Activated naive CD8-positive, alpha-beta T cell treated with anti-CD3 and anti-CD28 coated beads, Interleukin-2, amount 10 ng/mL, durations not matched to agents 7 days and 5 days (primary cell): ENCODE data around the gene MAP1LC3B2. TPM values are rescaled to one million over a fixed set of nuclear protein-coding genes. Genes with fewer than 3 reads are reported as not detected.

ENCODE experiments used
- ATAC-seq: fragments of 150-1000 bp; cut with Tn5 transposase; one replicate; pipeline ENCODE4 v1.10.0; 2021; ENCODE audit warnings: low read depth, moderate library complexity
- POLR2A ChIA-PET: fragments of 350-600 bp; sonication (Branson Sonifier 250); formaldehyde crosslinking; loops from one replicate; lab custom pipeline; 2021; ENCODE audit warnings: antibody characterized with exemption; lab: Charles Lee
- DNase-seq: peaks from one replicate; pipeline ENCODE4 v3.0.0; 2021
- H3K27ac Mint-ChIP-seq: one replicate; pipeline ENCODE4 v1.8.0; 2022; ENCODE audit warnings: mild to moderate bottlenecking, mixed read lengths
- H3K27me3 Mint-ChIP-seq: one replicate; pipeline ENCODE4 v1.8.0; 2022; ENCODE audit warnings: mild to moderate bottlenecking, moderate library complexity, mixed read lengths
- H3K36me3 Mint-ChIP-seq: one replicate; pipeline ENCODE4 v1.8.0; 2021; ENCODE audit warnings: mild to moderate bottlenecking, mixed read lengths
- H3K4me1 Mint-ChIP-seq: one replicate; pipeline ENCODE4 v1.8.0; 2021; ENCODE audit warnings: mixed read lengths
- H3K4me3 Mint-ChIP-seq: one replicate; pipeline ENCODE4 v1.8.0; 2022; ENCODE audit warnings: mild to moderate bottlenecking, moderate library complexity, mixed read lengths
- H3K9me3 Mint-ChIP-seq: one replicate; pipeline ENCODE4 v1.8.0; 2021; ENCODE audit warnings: mixed read lengths
- total RNA-seq, 2 experiments: library from RNA; stranded (reverse); gene quantifications; one replicate each; pipeline ENCODE4 v1.2.3, GENCODE V29; 2021

MAP1LC3B2 gene
- total RNA-seq, 2 experiments from 2014 or later = 0.85 to 0.89 TPM

DNA sequence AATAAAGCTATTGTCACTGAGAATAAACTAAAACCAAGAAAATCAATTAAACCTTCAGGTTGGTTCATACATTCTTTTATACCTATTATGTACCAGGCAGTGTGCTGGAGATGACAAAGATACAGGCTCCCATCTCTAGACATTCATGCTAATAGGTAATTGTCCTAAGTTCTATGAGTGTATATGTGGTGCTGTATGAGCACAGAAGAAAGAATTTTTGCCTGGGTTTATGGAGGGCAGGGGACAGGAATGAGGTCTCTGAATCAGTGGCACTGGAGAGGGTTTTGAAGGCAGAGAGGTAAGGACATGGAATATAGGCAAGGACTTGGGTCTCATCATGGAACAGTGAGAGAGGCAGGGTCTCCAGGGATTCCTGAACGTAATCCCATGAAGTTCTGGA is 38.7 kb downstream of the MAP1LC3B2 start:
- Mint-ChIP-seq H3K4me3 (no peak overlapping the region), H3K27me3 (no peaks in the 10 kb centered on the region), H3K4me1 (peaks cover 39% of the 10 kb centered on the region), H3K27ac (no peak overlapping the region), H3K9me3 (peaks cover 5% of the 10 kb centered on the region), H3K36me3 (peaks cover 7% of the 10 kb centered on the region)
- DNase-seq (no peak), ATAC-seq (no peak)
- POLR2A ChIA-PET = no interaction called here

GRCh38 chr12:116598311-116599284 is 39.4 kb downstream of the MAP1LC3B2 start:
- no peak for ATAC-seq
- H3K4me3 Mint-ChIP-seq = no peak overlapping the region
- POLR2A ChIA-PET = interaction anchor here (1.0 kb wide), 1 partner anchor 39 kb away, joined by 5 read pairs; the partner anchor contains the start of gene MAP1LC3B2
- H3K27ac Mint-ChIP-seq = no peak overlapping the region
- H3K4me1 Mint-ChIP-seq = peaks cover 39% of the 10 kb centered on the region
- H3K9me3 Mint-ChIP-seq = peaks cover 5% of the 10 kb centered on the region
- DNase-seq = no peak
- no peaks in the 10 kb centered on the region for H3K27me3 Mint-ChIP-seq
- peaks cover 7% of the 10 kb centered on the region for H3K36me3 Mint-ChIP-seq

DNA sequence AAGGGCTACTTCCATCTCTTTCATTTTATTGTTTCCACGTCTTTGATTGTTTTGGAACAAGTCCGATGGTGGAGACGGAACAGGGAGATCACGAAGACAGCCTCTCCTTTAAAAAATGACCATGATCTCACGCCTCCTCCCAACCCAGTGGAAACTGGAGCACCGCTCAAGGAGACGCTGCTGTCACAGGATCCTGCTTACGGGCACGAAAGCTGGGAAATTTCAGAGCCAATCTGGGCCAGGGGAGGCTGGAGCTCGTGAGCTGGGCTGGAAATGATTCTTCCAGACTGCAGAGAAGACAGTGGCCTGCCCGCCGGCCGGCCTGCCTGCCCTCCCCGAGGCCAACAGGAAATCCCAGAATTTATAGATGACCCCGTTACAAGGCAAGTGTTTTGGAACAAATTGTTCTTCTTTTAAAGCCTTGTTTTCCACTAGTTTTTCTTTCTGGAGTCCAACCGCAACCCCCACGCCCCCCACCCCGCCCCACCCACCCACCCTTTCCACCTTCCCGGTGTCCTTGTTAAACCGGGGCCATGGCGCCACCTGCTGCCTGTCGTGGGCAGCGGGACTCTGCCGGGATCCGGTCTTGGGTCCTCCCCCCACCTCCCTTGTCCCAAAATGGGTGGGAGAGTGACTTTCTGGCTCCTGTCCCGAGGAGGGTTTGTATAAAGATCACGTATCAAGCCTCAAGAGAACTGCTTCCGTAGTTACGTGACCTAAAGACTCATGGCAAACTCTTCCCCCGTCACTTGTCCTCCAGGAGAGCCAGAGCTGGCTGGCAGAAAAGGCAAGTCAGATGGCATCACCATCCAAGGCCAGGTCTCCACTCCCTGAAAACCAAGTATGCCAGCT is 40.3 kb downstream of the MAP1LC3B2 start:
- Mint-ChIP-seq H3K27me3 (no peaks in the 10 kb centered on the region), H3K9me3 (peaks cover 5% of the 10 kb centered on the region), H3K36me3 (peaks cover 7% of the 10 kb centered on the region), H3K4me3 (no peak overlapping the region), H3K27ac (no peak overlapping the region), H3K4me1 (peaks cover 32% of the 10 kb centered on the region)
- ATAC-seq (no peak), DNase-seq (peak; percentile 74)
- POLR2A ChIA-PET = interaction anchor here (1.0 kb wide), 1 partner anchor 40 kb away, joined by 5 read pairs; the partner anchor contains the start of gene MAP1LC3B2

GRCh38 chr12:116600959-116601918 is 42.1 kb downstream of the MAP1LC3B2 start:
- no peaks in the 10 kb centered on the region for H3K36me3 Mint-ChIP-seq
- H3K27me3 Mint-ChIP-seq = peaks cover 2% of the 10 kb centered on the region
- POLR2A ChIA-PET = interaction anchor here (0.7 to 1.4 kb wide), 2 partner anchors 275 to 323 kb away, joined by 3 read pairs; partner anchors contain the start of gene MED13L
- peaks cover 27% of the 10 kb centered on the region for H3K4me1 Mint-ChIP-seq
- no peak for ATAC-seq
- H3K27ac Mint-ChIP-seq = no peak overlapping the region
- H3K4me3 Mint-ChIP-seq = no peak overlapping the region
- DNase-seq = no peak
- H3K9me3 Mint-ChIP-seq = no peaks in the 10 kb centered on the region

DNA sequence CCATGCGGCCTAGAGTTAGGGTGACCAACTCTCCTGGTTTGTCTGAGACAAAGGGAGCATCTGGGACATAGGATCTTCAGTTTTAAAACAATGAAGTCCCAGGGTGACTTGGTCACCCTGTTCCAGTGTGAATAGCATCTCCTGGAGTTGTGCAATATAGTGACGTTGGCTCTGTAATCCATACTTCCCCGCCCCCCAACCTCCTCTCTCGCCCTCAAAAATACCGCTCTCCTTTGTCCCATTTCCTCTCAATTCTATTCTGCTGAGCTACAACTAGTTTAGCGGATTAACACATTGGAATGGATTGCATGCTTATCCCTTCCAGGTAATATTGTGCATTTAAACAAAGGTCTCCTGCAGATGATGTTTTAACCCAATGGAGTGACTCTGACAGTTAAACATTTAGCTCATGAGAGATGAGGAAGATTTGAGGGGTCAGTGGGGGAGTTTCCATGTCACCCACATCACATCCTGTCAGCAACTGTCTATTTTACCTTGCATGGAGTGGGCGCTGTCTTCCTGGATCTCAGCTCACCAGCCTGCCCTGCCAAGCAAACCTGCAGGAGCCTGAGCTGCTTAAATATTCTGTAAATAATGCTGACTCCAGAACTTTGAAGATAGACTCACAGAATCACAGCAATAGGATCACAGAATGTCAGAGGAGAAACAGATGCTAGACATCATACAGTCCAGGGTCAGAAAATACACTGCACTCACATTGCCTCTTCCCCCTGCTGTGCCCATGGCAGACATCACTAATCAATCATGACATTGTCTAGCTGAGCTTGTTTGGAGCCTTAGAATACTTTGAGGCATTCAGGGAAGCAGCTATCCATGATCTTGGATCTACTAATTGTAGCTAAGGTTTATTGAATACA is 43.0 kb downstream of the MAP1LC3B2 start:
- DNase-seq (no peak), ATAC-seq (no peak)
- peaks cover 27% of the 10 kb centered on the region for H3K4me1 Mint-ChIP-seq
- H3K27ac Mint-ChIP-seq = no peak overlapping the region
- no peaks in the 10 kb centered on the region for H3K36me3 Mint-ChIP-seq
- no peaks in the 10 kb centered on the region for H3K9me3 Mint-ChIP-seq
- POLR2A ChIA-PET = interaction anchor here (0.7 to 1.4 kb wide), 2 partner anchors 276 to 324 kb away, joined by 3 read pairs; partner anchors contain the start of gene MED13L
- H3K4me3 Mint-ChIP-seq = no peak overlapping the region
- H3K27me3 Mint-ChIP-seq = peaks cover 2% of the 10 kb centered on the region

DNA sequence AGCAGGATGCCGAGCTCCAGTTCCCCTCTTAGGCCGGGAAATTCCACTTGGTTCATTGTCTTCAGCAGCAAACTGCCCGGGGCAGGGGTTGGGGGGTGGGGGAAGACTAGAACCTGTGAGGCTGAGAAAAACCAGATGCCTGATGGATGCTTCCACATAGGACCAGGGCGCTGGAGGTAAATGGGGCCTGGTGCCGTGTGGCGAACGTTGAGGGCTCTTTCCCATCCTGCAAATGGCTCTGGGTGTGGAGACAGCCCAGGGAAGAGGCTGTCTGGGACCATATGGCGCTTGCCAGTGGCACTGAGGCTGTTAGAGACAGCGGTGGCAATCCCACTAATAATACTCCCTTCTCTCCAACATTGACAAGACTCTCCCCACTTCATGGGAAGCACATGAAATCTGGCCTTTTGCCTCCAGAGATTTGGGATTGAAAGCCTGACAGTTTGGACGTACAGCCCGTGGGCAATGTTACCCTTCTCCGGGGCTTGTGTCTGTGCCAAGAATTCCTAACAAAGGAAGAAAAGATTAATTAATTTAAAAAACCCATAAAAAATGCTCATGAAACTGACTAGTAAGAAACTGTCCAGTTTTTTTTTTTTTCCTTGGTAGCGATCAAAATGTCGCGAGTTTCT is 44.5 kb downstream of the MAP1LC3B2 start:
- peaks cover 20% of the 10 kb centered on the region for H3K4me1 Mint-ChIP-seq
- ATAC-seq = no peak
- H3K4me3 Mint-ChIP-seq = no peak overlapping the region
- no peaks in the 10 kb centered on the region for H3K36me3 Mint-ChIP-seq
- H3K9me3 Mint-ChIP-seq = no peaks in the 10 kb centered on the region
- H3K27me3 Mint-ChIP-seq = peaks cover 2% of the 10 kb centered on the region
- POLR2A ChIA-PET = no interaction called here
- no peak for DNase-seq
- H3K27ac Mint-ChIP-seq = no peak overlapping the region

DNA sequence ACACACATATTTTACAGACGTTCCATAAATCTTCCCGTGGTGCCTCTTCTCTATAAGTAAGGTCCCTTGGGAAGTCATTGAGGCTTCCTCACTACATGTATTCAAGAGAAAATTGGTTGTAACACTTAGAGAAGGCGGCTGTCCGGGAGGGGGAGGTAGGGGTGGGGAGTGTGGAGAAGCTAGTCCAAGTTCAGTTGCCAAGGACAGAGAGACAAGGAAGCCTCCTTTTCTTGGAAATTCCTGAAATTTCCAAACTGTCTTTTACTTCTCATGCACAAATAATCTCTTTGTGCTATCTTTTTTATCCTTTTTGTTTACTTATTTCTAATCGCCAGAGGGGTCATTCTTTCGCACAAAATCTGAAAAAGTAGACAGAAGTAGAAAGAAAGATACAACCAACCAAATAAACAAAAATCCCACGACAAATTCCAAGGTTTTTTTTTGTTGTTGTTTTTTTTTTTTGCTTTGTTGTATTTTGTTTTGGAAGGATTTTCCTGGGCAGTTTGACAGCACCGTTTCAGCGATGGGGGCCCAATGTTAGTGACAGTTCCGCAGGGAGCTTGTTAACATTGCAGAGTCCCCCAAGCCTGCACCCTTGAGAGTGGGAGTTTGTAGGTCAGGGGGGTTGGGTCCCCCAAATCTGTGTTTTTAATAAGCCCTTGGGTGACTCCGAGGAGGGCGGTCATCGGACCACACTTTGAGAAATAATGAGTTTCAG is 45.2 kb downstream of the MAP1LC3B2 start:
- Mint-ChIP-seq H3K27me3 (peaks cover 2% of the 10 kb centered on the region), H3K36me3 (no peaks in the 10 kb centered on the region), H3K27ac (no peak overlapping the region), H3K4me3 (no peak overlapping the region), H3K9me3 (no peaks in the 10 kb centered on the region), H3K4me1 (peaks cover 17% of the 10 kb centered on the region)
- ATAC-seq (no peak), DNase-seq (no peak)
- POLR2A ChIA-PET = no interaction called here

- Mint-ChIP-seq H3K9me3 (no peaks in the 10 kb centered on the region), H3K36me3 (no peaks in the 10 kb centered on the region), H3K27me3 (peaks cover 2% of the 10 kb centered on the region), H3K27ac (no peak overlapping the region), H3K4me3 (no peak overlapping the region), H3K4me1 (peaks cover 13% of the 10 kb centered on the region)
- POLR2A ChIA-PET = no interaction called here
- DNase-seq = no peak
- no peak for ATAC-seq
Observed at GRCh38 chr12:116604951-116605641, 45.9 kb downstream of the MAP1LC3B2 start.

GRCh38 chr12:116606397-116606796 is 47.2 kb downstream of the MAP1LC3B2 start:
- no peak for DNase-seq
- Mint-ChIP-seq H3K4me3 (no peak overlapping the region), H3K36me3 (no peaks in the 10 kb centered on the region), H3K4me1 (peaks cover 15% of the 10 kb centered on the region), H3K27ac (no peak overlapping the region), H3K9me3 (no peaks in the 10 kb centered on the region), H3K27me3 (peaks cover 2% of the 10 kb centered on the region)
- ATAC-seq = no peak
- POLR2A ChIA-PET = no interaction called here

DNA sequence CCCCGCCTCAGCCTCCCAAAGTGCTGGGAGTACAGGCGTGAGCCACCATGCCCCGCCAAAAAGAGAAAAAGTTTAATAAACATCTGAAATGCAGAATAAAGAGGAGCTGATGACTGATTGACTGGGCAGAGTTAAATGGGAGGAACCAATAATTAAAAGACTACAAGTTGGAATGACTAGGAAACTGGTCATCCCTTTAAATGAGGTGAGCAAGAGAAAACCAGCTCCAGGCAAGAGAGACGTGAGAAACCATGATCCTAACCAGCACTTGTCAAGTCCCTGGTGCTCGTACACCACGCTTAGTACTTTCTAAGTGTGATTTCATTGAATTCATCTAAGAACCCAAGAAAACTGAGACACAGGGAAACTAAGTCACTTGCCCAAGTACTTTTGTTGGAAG is 47.9 kb downstream of the MAP1LC3B2 start:
- POLR2A ChIA-PET = no interaction called here
- H3K36me3 Mint-ChIP-seq = no peaks in the 10 kb centered on the region
- no peak for DNase-seq

More for the DNA sequence above, 47.9 kb downstream of the MAP1LC3B2 start:
- no peaks in the 10 kb centered on the region for H3K9me3 Mint-ChIP-seq
- no peak for ATAC-seq
- no peak overlapping the region for H3K27ac Mint-ChIP-seq
- peaks cover 2% of the 10 kb centered on the region for H3K27me3 Mint-ChIP-seq
- no peak overlapping the region for H3K4me3 Mint-ChIP-seq
- peaks cover 13% of the 10 kb centered on the region for H3K4me1 Mint-ChIP-seq
